HCT116 (cell line): ENCODE measurements around the gene LIN52. TPM values are rescaled to one million over a fixed set of nuclear protein-coding genes. Genes with fewer than 3 reads are reported as not detected.

ENCODE experiments used
- ATAC-seq: fragments of 200-7000 bp; cut with Tn5 transposase; 2 replicates; pipeline ENCODE4 v1.9.1; 2020; ENCODE audit warnings: mild to moderate bottlenecking, moderate library complexity
- BruUV-seq: library from RNA; stranded (reverse); fragments of 400-500 nt; replicated peaks from 2 replicates; lab custom pipeline; 2021; lab: Mats Ljungman, UMichigan
- CTCF ChIA-PET: fragments of 300-600 bp; sonication (Branson Sonifier 250); formaldehyde crosslinking; loops from one replicate; lab custom pipeline; 2021; ENCODE audit warnings: antibody characterized with exemption; lab: Charles Lee
- POLR2A ChIA-PET: fragments of 300-600, 350-600 bp; sonication (Branson Sonifier 250); formaldehyde crosslinking; loops from one replicate; lab custom pipeline; 2021; ENCODE audit warnings: antibody characterized with exemption; lab: Charles Lee
- RAD21 ChIA-PET, 2 experiments: fragments of 300-600 bp; sonication (Branson Sonifier 250); formaldehyde crosslinking; loops; one replicate each; lab custom pipeline; 2023; ENCODE audit warnings: low total read pairs in 2 of 2; ENCODE audit not compliant: uncharacterized antibody in 2 of 2, unreplicated experiment in 2 of 2, low non-redundant PET in 1 of 2; lab: Charles Lee
- DNase-seq: peaks from one replicate; pipeline ENCODE4 v3.0.0-alpha.2; 2010; ENCODE audit warnings: low read depth, low spot score
- H2AFZ ChIP-seq: fragments of 200-600 bp; shearing (Covaris generic), sonication (generic); 2 replicates; pipeline ENCODE4 v1.6.1; 2017; ENCODE audit warnings: low read depth, mixed run types, mixed read lengths, antibody characterized with exemption, low read length; ENCODE audit not compliant: poor library complexity, severe bottlenecking
- H3K27ac ChIP-seq: 2 replicates; pipeline ENCODE4 v1.5.1; 2012; ENCODE audit warnings: low read depth, low read length
- H3K27me3 ChIP-seq: fragments of 200-600 bp; sonication (generic); 2 replicates; pipeline ENCODE4 v1.6.1; 2016; ENCODE audit warnings: mixed run types, low read length, mixed read lengths; ENCODE audit not compliant: insufficient read depth
- H3K36me3 ChIP-seq, 2 experiments: fragments of 200-500 bp in 1 of 2; fragments of 200-600 bp in 1 of 2; sonication (Bioruptor generic) in 1 of 2; sonication (generic) in 1 of 2; 2 replicates each; pipeline versions ENCODE4 v1.5.1 to v1.6.1; 2014 to 2016; ENCODE audit warnings: low read length in 2 of 2, inconsistent platforms in 1 of 2, mixed read lengths in 1 of 2, mixed run types in 1 of 2; ENCODE audit not compliant: insufficient read depth in 2 of 2, control insufficient read depth in 1 of 2
- H3K4me1 ChIP-seq, 2 experiments: fragments of 200-600 bp in 1 of 2; sonication (generic) in 1 of 2; 2 replicates each; pipeline versions ENCODE4 v1.5.1 to v1.6.1; 2012 to 2017; ENCODE audit warnings: low read length in 2 of 2, inconsistent platforms in 1 of 2, mild to moderate bottlenecking in 1 of 2, mixed read lengths in 1 of 2, mixed run types in 1 of 2, moderate library complexity in 1 of 2; ENCODE audit not compliant: insufficient read depth in 2 of 2, control insufficient read depth in 1 of 2
- H3K4me2 ChIP-seq: fragments of 200-600 bp; sonication (generic); 2 replicates; pipeline ENCODE4 v1.6.1; 2017; ENCODE audit warnings: mixed run types, low read length, mixed read lengths
- H3K4me3 ChIP-seq, 2 experiments: fragments of 200-600 bp in 1 of 2; sonication (generic) in 1 of 2; replicated peaks in 1 of 2; 2 replicates each; pipeline ENCODE4 v1.5.1; 2011 to 2016; ENCODE audit warnings: low read length in 2 of 2, control low read depth in 1 of 2, low read depth in 1 of 2, mild to moderate bottlenecking in 1 of 2, mixed read lengths in 1 of 2, mixed run types in 1 of 2
- H3K79me2 ChIP-seq: fragments of 200-600 bp; sonication (generic); 2 replicates; pipeline ENCODE4 v1.6.1; 2017; ENCODE audit warnings: mild to moderate bottlenecking, mixed run types, low read length, moderate library complexity, mixed read lengths; ENCODE audit not compliant: insufficient read depth
- H3K9ac ChIP-seq: fragments of 200-600 bp; sonication (generic); 2 replicates; pipeline ENCODE4 v1.6.1; 2016; ENCODE audit warnings: low read length, mixed read lengths
- H3K9me2 ChIP-seq: fragments of 200-600 bp; sonication (generic), shearing (Covaris generic); 2 replicates; pipeline ENCODE4 v1.6.1; 2017; ENCODE audit warnings: mixed run types, mild to moderate bottlenecking, moderate library complexity; ENCODE audit not compliant: insufficient read depth
- H3K9me3 ChIP-seq, 2 experiments: fragments of 200-500 bp in 1 of 2; fragments of 200-600 bp in 1 of 2; sonication (Bioruptor generic) in 1 of 2; sonication (generic) in 1 of 2; 2 replicates each; pipeline ENCODE4 v1.6.1; 2014 to 2017; ENCODE audit warnings: low read length in 2 of 2, mixed read lengths in 2 of 2, inconsistent platforms in 1 of 2, low read depth in 1 of 2, mild to moderate bottlenecking in 1 of 2, mixed run types in 1 of 2, moderate library complexity in 1 of 2; ENCODE audit not compliant: control insufficient read depth in 1 of 2, insufficient read depth in 1 of 2
- H4K20me1 ChIP-seq: fragments of 200-600 bp; sonication (generic), shearing (Covaris generic); 2 replicates; pipeline ENCODE4 v1.6.1; 2017; ENCODE audit warnings: mixed run types, mild to moderate bottlenecking, moderate library complexity; ENCODE audit not compliant: insufficient read depth
- ATF3 ChIP-seq: IDR thresholded peaks from 2 replicates; pipeline ENCODE4 v1.6.1; 2012
- CBX3 ChIP-seq: IDR thresholded peaks from 2 replicates; pipeline ENCODE4 v1.6.1; 2012; ENCODE audit warnings: low read depth
- CEBPB ChIP-seq: IDR thresholded peaks from 2 replicates; pipeline ENCODE4 v1.6.1; 2012; ENCODE audit warnings: low read depth
- CTCF ChIP-seq, 3 experiments: fragments of 200-600 bp in 1 of 3; sonication (generic) in 1 of 3; IDR thresholded peaks in 2 of 3; conservative IDR thresholded peaks in 1 of 3; 2 replicates each; pipeline ENCODE4 v1.5.1; 2012 to 2017; ENCODE audit warnings: low read depth in 2 of 3, low read length in 2 of 3, antibody characterized with exemption in 1 of 3, borderline replicate concordance in 1 of 3, control low read depth in 1 of 3, mild to moderate bottlenecking in 1 of 3, mixed read lengths in 1 of 3, mixed run types in 1 of 3, moderate library complexity in 1 of 3; ENCODE audit not compliant: insufficient read depth in 1 of 3
- EGR1 ChIP-seq: IDR thresholded peaks from 2 replicates; pipeline ENCODE4 v1.6.1; 2012; ENCODE audit warnings: low read depth
- ELF1 ChIP-seq: IDR thresholded peaks from 2 replicates; pipeline ENCODE4 v1.6.1; 2012; ENCODE audit warnings: low read depth, borderline replicate concordance
- EZH2 ChIP-seq: fragments of 200-600 bp; sonication (generic); IDR thresholded peaks from 2 replicates; pipeline ENCODE4 v1.6.1; 2017; ENCODE audit warnings: antibody characterized with exemption, mixed run types
- FOSL1 ChIP-seq: IDR thresholded peaks from 2 replicates; pipeline ENCODE4 v1.6.1; 2012; ENCODE audit warnings: low read depth
- JUND ChIP-seq: IDR thresholded peaks from 2 replicates; pipeline ENCODE4 v1.6.1; 2012
- MAX ChIP-seq: IDR thresholded peaks from 2 replicates; pipeline ENCODE4 v1.6.1; 2012
- POLR2AphosphoS5 ChIP-seq: IDR thresholded peaks from 2 replicates; pipeline ENCODE4 v1.6.1; 2011; ENCODE audit warnings: mild to moderate bottlenecking, low read depth, low read length, moderate library complexity
- RAD21 ChIP-seq: IDR thresholded peaks from 2 replicates; pipeline ENCODE4 v1.6.1; 2012; ENCODE audit warnings: low read depth, mild to moderate bottlenecking
- REST ChIP-seq: IDR thresholded peaks from 2 replicates; pipeline ENCODE4 v1.6.1; 2012; ENCODE audit warnings: low read depth
- SIN3A ChIP-seq: IDR thresholded peaks from 2 replicates; pipeline ENCODE4 v1.6.1; 2012; ENCODE audit warnings: low read depth
- SP1 ChIP-seq: IDR thresholded peaks from 2 replicates; pipeline ENCODE4 v1.6.1; 2012; ENCODE audit warnings: low read depth
- SRF ChIP-seq: IDR thresholded peaks from 2 replicates; pipeline ENCODE4 v1.6.1; 2012; ENCODE audit warnings: low read depth
- TCF7L2 ChIP-seq: IDR thresholded peaks from 2 replicates; pipeline ENCODE4 v1.7.0; 2011; ENCODE audit warnings: borderline replicate concordance, inconsistent platforms; ENCODE audit not compliant: insufficient read depth, insufficient read length; ENCODE audit errors: extremely low read depth
- ZBTB33 ChIP-seq: IDR thresholded peaks from 2 replicates; pipeline ENCODE4 v1.6.1; 2011; ENCODE audit warnings: mild to moderate bottlenecking, low read length, moderate library complexity; ENCODE audit not compliant: insufficient replicate concordance; ENCODE audit errors: extremely low read depth
- ZFX ChIP-seq: fragments of 450-650 bp; IDR thresholded peaks from 2 replicates; pipeline ENCODE4 v1.6.1; 2017
- ZNF274 ChIP-seq: fragments of 200-500 bp; sonication (Bioruptor generic); IDR thresholded peaks from 2 replicates; pipeline ENCODE4 v1.6.1; 2014; ENCODE audit warnings: mild to moderate bottlenecking, low read depth, low read length, inconsistent platforms
- intact Hi-C: fragments of 100-400 bp; cut with micrococcal nuclease; formaldehyde crosslinking; loops from 2 replicates; pipeline ENCODE4 v1.10.0; 2022
- total RNA-seq: library from RNA; stranded (reverse); gene quantifications from one replicate; pipeline ENCODE4 v1.2.1, GENCODE V29; 2021; ENCODE audit not compliant: unreplicated experiment

The LIN52 gene
- total RNA-seq, 1 experiment from 2014 or later, result 9.6 TPM

- Histone ChIP-seq H2AFZ (no peak overlapping the region), H3K9ac (no peak overlapping the region), H4K20me1 (no peaks in the 10 kb centered on the region), H3K27ac (no peak overlapping the region), H3K27me3 (no peaks in the 10 kb centered on the region), H3K4me1 (no peaks in the 10 kb centered on the region), H3K4me2 (no peak overlapping the region), H3K9me2 (no peaks in the 10 kb centered on the region), H3K9me3 (no peaks in the 10 kb centered on the region), H3K4me3 (no peak overlapping the region), H3K36me3 (no peaks in the 10 kb centered on the region), H3K79me2 (no peaks in the 10 kb centered on the region)
- CTCF ChIA-PET, result interaction anchor here (1.6 kb wide), 1 partner anchor 10 kb away, joined by 6 read pairs; no protein-coding TSS in a partner anchor
- no peak for DNase-seq
- intact Hi-C loops, result loop anchor here (10.0 kb wide), 1 partner anchor 266 kb away; no protein-coding TSS in a partner anchor
- BruUV-seq, result no TSS peak
- ATAC-seq, result no peak
- TF ChIP-seq ELF1 (no peak), SIN3A (no peak), ZFX (no peak), FOSL1 (no peak), EGR1 (no peak), REST (no peak), TCF7L2 (no peak), ATF3 (no peak), CBX3 (no peak), CEBPB (no peak), POLR2AphosphoS5 (no peak), MAX (no peak), SRF (no peak), JUND (no peak), CTCF (IDR thresholded peaks at IDR 0.05 in 2 of 3, conservative IDR thresholded peaks at IDR 0.05 in 1 of 3; ENCODE audit: borderline replicate concordance in 1 of 3, insufficient read depth in 1 of 3, low read depth in 2 of 3, low read length in 2 of 3) (no peak), RAD21 (no peak), EZH2 (no peak), SP1 (no peak), ZBTB33 (no peak), ZNF274 (no peak)
- RAD21 ChIA-PET, result no interaction called here
- POLR2A ChIA-PET, result no interaction called here
Measured at GRCh38 chr14:74208642-74209041, 123.9 kb downstream of the LIN52 start.
